ENCODE data around the gene TBC1D8. TPM values are rescaled to one million over a fixed set of nuclear protein-coding genes. Genes with fewer than 3 reads are reported as not detected.

TBC1D8 gene
- total RNA-seq, 6 experiments from 2014 or later: 1.2 to 2.0 (median 1.5) TPM

DNA sequence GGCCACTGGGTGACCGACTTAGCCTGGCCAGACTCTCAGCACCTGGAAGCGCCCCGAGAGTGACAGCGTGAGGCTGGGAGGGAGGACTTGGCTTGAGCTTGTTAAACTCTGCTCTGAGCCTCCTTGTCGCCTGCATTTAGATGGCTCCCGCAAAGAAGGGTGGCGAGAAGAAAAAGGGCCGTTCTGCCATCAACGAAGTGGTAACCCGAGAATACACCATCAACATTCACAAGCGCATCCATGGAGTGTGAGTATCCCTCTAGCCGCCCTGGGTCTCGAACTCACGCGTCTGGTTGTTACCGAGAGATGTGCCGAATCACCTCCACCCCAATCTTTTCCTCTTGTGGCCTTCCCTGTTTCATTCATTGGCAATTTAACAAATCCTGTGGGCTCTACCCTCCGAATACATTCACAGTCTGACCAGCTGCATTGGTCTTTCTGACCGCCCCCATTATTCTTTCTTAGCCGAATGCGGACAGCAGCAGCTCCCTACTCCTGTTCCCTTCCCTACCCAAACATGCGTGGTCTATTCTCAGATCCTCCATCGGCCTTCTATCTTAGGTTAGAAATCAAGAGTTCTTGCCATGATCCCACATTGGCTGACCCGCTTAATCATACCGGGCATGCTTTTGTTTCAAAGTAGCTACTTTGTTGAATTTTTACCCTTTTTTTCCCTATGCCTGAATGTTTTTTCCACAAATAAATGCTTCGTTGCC is 148.5 kb downstream of the TBC1D8 start:
- TF ChIP-seq, protein P1, sequence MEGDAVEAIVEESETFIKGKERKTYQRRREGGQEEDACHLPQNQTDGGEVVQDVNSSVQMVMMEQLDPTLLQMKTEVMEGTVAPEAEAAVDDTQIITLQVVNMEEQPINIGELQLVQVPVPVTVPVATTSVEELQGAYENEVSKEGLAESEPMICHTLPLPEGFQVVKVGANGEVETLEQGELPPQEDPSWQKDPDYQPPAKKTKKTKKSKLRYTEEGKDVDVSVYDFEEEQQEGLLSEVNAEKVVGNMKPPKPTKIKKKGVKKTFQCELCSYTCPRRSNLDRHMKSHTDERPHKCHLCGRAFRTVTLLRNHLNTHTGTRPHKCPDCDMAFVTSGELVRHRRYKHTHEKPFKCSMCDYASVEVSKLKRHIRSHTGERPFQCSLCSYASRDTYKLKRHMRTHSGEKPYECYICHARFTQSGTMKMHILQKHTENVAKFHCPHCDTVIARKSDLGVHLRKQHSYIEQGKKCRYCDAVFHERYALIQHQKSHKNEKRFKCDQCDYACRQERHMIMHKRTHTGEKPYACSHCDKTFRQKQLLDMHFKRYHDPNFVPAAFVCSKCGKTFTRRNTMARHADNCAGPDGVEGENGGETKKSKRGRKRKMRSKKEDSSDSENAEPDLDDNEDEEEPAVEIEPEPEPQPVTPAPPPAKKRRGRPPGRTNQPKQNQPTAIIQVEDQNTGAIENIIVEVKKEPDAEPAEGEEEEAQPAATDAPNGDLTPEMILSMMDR (IDR thresholded peaks at IDR 0.05): no peak
- Mint-ChIP-seq H3K4me3 (peak overlapping the region; percentile 99), H3K36me3 (ENCODE audit: low read depth) (peaks cover 52% of the 10 kb centered on the region), H3K4me1 (ENCODE audit: low read depth) (peaks cover 54% of the 10 kb centered on the region), H3K9me3 (peaks cover 5% of the 10 kb centered on the region; the same call in 1 of the 2 replicates), H3K27me3 (ENCODE audit: insufficient read depth) (peaks cover 3% of the 10 kb centered on the region; the same call in 1 of the 2 replicates), H3K27ac (peak overlapping the region; percentile 96)
- no peak for DNase-seq

DNA sequence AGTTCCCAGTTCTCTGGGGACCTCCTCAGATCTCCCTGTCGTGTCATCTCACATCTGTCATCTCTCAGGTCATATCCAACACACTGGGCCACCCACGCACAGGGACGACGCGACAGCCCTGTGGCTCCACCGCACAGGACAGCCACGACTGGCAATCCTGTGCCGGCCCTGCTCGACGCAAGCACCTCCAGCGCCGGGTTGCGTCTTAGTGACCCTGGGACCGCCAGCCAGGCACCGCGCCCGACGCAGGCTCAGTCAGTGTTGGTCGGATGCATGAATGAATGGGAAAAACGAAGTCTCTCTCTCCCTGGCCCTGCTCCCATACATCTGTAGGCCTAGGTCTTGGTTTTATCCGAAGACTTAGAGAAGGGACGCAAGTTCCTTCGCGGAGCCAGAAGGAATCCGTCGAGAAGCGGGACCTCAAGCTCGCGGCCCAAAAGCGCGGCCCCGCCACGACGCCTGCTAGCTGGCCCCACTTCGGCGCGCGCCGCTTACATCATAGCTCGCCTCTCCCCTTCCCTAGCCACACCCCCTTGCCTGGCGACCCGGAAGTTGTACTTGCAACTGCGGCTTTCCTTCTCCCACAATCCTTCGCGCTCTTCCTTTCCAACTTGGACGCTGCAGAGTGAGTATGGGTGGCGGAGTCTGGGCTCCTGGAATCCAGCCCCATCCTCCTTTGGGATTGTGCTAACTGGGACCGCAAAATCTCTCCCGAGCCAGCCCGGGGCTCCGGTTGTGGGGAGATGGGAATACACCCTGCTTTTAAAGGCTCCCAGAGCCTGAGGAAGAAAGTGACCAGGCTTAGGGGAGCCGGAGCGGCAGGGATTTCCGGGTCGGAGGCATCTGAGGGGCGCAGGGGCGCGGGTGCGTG is 149.3 kb downstream of the TBC1D8 start, which contains the start of gene RPL31:
RPL31 (plus strand) TSS at position 599 of the 871 bp plus-strand sequence. CDS start 413 bp downstream, outside the sequence.
- peaks cover 5% of the 10 kb centered on the region; the same call in 1 of the 2 replicates for H3K9me3 Mint-ChIP-seq
- peaks cover 3% of the 10 kb centered on the region; the same call in 1 of the 2 replicates for H3K27me3 Mint-ChIP-seq (ENCODE audit: insufficient read depth)
- peak; percentile 95 for DNase-seq
- H3K4me3 Mint-ChIP-seq: peak within 1 kb of the TSS; percentile 99
- H3K27ac Mint-ChIP-seq: peak within 1 kb of the TSS; percentile 96
- peaks cover 45% of the 10 kb centered on the region for H3K36me3 Mint-ChIP-seq (ENCODE audit: low read depth)
- peaks cover 49% of the 10 kb centered on the region for H3K4me1 Mint-ChIP-seq (ENCODE audit: low read depth)
- TF ChIP-seq, protein P1 (IDR thresholded peaks at IDR 0.05): no peak

DNA sequence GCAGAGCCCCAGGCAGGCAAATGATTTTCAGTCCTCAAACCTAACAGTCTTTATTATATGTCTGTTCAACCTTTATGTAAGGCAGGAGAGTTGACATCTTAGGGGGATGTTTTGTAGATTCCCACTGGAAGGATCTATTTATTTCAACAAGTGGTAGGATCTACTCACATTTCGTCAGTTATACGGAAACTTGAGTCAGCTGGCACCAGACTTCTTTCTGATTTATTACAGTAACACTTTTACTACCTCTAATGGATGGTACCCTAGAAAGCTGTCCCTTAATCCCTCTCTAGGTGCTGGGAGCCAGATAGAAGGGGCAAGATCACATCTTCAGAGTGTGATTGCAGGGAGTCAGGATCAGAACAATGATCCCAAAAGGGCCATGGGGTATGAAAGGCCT is 151.2 kb downstream of the TBC1D8 start:
- Mint-ChIP-seq H3K4me1 (ENCODE audit: low read depth) (peaks cover 36% of the 10 kb centered on the region), H3K27ac (no peak overlapping the region), H3K27me3 (ENCODE audit: insufficient read depth) (peaks cover 3% of the 10 kb centered on the region; the same call in 1 of the 2 replicates), H3K9me3 (peaks cover 5% of the 10 kb centered on the region; the same call in 1 of the 2 replicates), H3K4me3 (no peak overlapping the region), H3K36me3 (ENCODE audit: low read depth) (peaks cover 32% of the 10 kb centered on the region)
- no peak for DNase-seq
- TF ChIP-seq, protein P1 (IDR thresholded peaks at IDR 0.05): no peak

DNA sequence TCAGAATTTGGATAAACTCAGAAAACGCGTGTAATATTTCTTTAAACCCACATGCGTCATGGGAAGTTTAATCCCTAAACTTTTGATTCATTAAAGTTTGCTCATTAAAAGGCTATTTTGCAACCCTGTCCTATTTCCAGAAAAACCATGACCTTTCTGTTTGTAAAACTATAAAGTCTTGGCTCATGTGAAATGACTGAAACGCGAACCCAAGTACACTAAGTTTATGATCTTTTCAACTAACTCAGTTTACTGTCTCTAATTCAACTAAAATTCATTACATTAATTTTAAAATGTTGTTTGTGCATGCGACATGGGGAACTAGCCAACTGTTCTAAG is 153.0 kb downstream of the TBC1D8 start:
- TF ChIP-seq, protein P1 (IDR thresholded peaks at IDR 0.05): no peak
- Mint-ChIP-seq H3K27me3 (ENCODE audit: insufficient read depth) (peaks cover 3% of the 10 kb centered on the region; the same call in 1 of the 2 replicates), H3K4me3 (no peak overlapping the region), H3K36me3 (ENCODE audit: low read depth) (peaks cover 14% of the 10 kb centered on the region), H3K27ac (no peak overlapping the region), H3K4me1 (ENCODE audit: low read depth) (peaks cover 20% of the 10 kb centered on the region), H3K9me3 (peaks cover 5% of the 10 kb centered on the region; the same call in 1 of the 2 replicates)
- DNase-seq: no peak

DNA sequence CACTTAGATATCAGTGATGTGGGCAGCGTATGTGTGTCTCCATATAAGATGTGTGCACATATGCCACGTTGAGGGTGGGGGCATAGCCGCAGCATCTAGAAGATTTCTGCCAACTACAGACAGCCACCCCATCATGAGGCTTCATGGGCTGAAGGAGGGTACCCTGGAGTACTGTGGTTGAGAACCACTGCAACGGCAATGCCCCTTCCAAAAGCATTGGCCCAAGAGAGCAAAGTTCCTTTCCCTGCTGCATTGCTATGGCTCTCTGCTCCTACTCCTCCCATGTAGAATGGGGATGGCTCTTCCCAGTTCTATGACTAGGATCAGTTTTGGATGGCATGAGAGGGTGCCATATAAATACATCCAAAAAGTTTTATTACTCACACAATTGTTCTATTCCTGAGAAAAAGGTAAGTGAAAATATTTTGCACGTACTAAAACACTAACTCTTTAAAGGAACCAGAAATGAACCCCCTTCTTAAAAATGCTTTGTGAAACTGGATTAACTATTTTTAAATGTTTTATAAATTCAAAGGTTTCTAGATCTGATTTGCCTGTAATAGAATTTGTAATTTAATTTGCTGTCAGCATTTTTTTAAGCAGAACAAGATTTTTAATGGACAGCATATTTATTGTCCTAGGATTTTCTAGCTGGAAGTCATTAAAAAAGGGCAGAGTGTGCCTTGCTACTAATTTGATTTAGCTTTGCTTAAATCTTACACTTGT is 153.5 kb downstream of the TBC1D8 start:
- Mint-ChIP-seq H3K4me1 (ENCODE audit: low read depth) (peaks cover 20% of the 10 kb centered on the region), H3K9me3 (peaks cover 5% of the 10 kb centered on the region; the same call in 1 of the 2 replicates), H3K27me3 (ENCODE audit: insufficient read depth) (peaks cover 1% of the 10 kb centered on the region; the same call in 1 of the 2 replicates), H3K36me3 (ENCODE audit: low read depth) (peaks cover 9% of the 10 kb centered on the region), H3K27ac (no peak overlapping the region), H3K4me3 (no peak overlapping the region)
- TF ChIP-seq, protein P1 (IDR thresholded peaks at IDR 0.05): no peak
- DNase-seq: no peak
